Subcutaneous abdominal adipose tissue (tissue), 5 donors: Measurements from ENCODE around the gene DEPDC5.
"Not testable (repeated sequence)": the region's sequence is repeated elsewhere in the genome, so short reads cannot be mapped to it uniquely, and the experiment has no call there.

ENCODE experiments used
- H3K27ac ChIP-seq: one replicate; pipeline ENCODE4 v1.7.0; 2013; ENCODE audit warnings: low read depth, mild to moderate bottlenecking, inconsistent platforms, low read length, moderate library complexity
- H3K27me3 ChIP-seq, 5 donors: one replicate each; pipeline ENCODE4 v1.7.0; 2013; ENCODE audit warnings: low read length in 5 of 5, inconsistent platforms in 1 of 5; ENCODE audit not compliant: control insufficient read depth in 5 of 5, insufficient read depth in 4 of 5
- H3K36me3 ChIP-seq, 5 donors: one replicate each; pipeline ENCODE4 v1.7.0; 2013; ENCODE audit warnings: low read length in 5 of 5; ENCODE audit not compliant: control insufficient read depth in 5 of 5, insufficient read depth in 5 of 5
- H3K4me1 ChIP-seq, 5 donors: one replicate each; pipeline ENCODE4 v1.7.0; 2013; ENCODE audit warnings: low read length in 5 of 5, mild to moderate bottlenecking in 3 of 5, moderate library complexity in 1 of 5; ENCODE audit not compliant: control insufficient read depth in 5 of 5, insufficient read depth in 5 of 5
- H3K4me3 ChIP-seq, 5 donors: one replicate each; pipeline ENCODE4 v1.7.0; 2013; ENCODE audit warnings: low read length in 5 of 5, low read depth in 1 of 5
- H3K9ac ChIP-seq, 5 donors: one replicate each; pipeline ENCODE4 v1.7.0; 2013; ENCODE audit warnings: low read length in 5 of 5, mild to moderate bottlenecking in 4 of 5, moderate library complexity in 3 of 5
- H3K9me3 ChIP-seq, 5 donors: one replicate each; pipeline ENCODE4 v1.7.0; 2013; ENCODE audit warnings: low read length in 5 of 5; ENCODE audit not compliant: control insufficient read depth in 5 of 5
- donor health status: healthy.
- donor health status: healthy.
- donor health status: healthy.
- donor health status: healthy.
- donor health status: healthy.

Gene DEPDC5

DNA sequence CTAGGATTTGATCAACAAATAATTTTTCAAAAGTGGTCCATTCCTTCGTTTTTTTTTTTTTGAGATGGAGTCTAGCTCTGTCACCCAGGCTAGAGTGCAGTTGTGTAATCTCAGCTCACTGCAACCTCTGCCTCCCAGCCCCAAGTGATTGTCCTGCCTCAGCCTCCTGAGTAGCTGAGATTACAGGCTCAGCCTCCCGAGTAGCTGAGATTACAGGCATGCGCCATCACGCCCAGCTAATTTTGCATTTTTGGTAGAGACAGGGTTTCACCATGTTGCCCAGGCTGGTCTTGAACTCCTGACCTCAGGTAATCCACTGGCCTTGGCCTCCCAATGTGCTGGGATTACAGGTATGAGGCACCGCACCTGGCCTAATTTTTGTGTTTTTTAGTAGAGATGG lies 5.0 kb downstream of the DEPDC5 start:
- not testable (repeated sequence) for H3K4me3 ChIP-seq, H3K9ac ChIP-seq, H3K9me3 ChIP-seq, H3K27ac ChIP-seq, H3K27me3 ChIP-seq
- Histone ChIP-seq H3K4me1 (peaks cover 4 to 14% (median 12%) of the 10 kb centered on the region in 5 donors), H3K36me3 (peaks cover 3 to 37% (median 18%) of the 10 kb centered on the region in 5 donors)

DNA sequence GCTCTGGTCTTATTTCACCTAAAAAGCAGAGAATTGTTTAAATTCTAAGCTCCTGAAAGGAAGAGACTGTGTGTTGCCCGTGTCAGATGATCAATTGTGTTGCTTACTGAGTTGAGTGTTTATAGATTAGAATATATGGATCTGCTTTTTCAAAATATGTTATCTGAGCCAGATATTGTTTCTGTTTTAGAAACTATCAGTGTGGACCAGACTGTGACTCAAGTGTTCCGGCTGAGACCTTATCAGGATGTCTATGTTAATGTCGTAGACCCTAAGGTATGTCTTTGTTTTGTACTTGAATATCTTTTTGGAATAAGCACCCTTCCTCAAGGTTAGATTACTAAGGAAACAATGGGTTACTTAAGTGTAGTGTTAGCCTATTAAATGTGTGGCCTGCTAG lies 11.0 kb downstream of the DEPDC5 start:
- Histone ChIP-seq H3K9me3 (no peaks in the 10 kb centered on the region), H3K36me3 (peaks cover 23 to 62% (median 46%) of the 10 kb centered on the region in 5 donors), H3K4me3 (no peak overlapping the region), H3K27ac (no peak overlapping the region), H3K4me1 (no peaks in the 10 kb centered on the region), H3K27me3 (no peaks in the 10 kb centered on the region), H3K9ac (no peak overlapping the region)

DNA sequence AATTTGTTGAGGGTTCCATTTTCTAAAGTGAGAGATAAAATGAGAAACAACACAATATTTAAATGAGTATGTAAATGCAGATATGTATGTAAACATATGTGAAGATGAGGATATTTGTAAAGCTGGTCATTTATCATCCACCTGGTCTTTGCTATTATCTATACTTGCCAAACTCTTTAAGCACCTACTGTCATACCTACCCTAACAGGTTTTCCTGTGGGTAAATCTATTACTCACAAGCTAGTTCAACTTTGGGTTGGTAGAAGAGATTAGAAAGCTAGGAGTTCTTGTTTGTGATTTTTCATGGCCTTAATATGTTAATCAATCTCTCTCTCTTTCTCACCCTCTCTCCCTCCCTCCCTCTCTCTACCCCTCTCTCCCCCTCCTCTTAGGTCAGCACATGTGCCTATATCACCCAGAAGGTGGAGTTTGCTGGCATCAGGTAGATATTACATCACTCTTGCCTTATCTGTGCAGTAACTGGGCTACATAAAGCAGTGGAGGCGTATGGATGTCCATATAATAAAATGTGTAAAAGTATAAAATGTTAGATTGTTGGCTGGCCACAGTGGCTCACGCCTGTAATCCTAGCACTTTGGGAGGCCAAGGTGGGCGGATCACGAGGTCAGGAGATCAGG lies 14.7 kb downstream of the DEPDC5 start:
- Histone ChIP-seq H3K9ac (no peak overlapping the region), H3K27ac (no peak overlapping the region), H3K27me3 (no peaks in the 10 kb centered on the region), H3K9me3 (no peaks in the 10 kb centered on the region), H3K4me3 (no peak overlapping the region), H3K36me3 (peaks cover 20 to 65% (median 51%) of the 10 kb centered on the region in 5 donors), H3K4me1 (no peaks in the 10 kb centered on the region)

DNA sequence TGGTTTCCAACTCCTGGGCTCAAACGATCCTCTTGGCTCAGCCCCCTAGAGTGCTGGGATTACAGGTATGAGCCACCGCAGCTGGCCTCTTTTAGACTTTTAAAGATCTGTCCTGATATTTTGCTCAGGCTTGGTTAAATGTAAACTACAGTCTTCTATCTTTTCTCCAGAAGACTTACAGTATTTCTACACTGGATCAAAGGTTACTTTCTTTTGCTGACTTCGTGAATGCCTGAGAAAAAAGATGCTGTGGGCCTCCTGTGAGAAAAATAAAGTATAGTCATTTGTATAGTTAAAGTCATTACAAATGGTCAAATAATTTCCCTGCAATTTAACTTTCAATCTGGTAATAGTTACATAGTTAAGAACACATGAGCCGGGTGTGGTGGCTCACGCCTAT lies 19.6 kb downstream of the DEPDC5 start:
- H3K9me3 ChIP-seq = no peaks in the 10 kb centered on the region
- no peak overlapping the region for H3K27ac ChIP-seq
- peaks cover 4 to 60% (median 34%) of the 10 kb centered on the region in 5 donors for H3K36me3 ChIP-seq
- H3K9ac ChIP-seq = no peak overlapping the region
- H3K27me3 ChIP-seq = no peaks in the 10 kb centered on the region
- no peaks in the 10 kb centered on the region for H3K4me1 ChIP-seq
- H3K4me3 ChIP-seq = no peak overlapping the region

DNA sequence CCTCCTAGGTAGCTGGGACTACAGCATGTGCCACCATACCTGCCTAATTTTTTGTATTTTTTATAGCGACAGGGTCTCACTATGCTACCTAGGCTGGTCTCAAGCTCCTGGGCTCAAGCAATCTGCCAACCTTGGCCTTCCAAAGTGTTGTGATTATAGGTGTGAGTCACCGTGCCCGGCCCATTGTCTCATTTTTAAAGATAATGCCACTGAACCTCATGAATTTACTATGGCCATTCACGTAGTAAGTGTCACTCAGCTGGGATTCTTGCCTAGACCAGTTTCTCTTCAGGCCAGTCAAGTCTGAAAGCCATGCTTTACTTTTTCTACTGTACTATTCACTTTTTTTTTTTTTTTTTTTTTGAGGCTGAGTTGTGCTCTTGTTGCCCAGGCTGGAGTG lies 22.4 kb downstream of the DEPDC5 start:
- Histone ChIP-seq H3K27me3 (no peaks in the 10 kb centered on the region), H3K27ac (no peak overlapping the region), H3K9ac (no peak overlapping the region), H3K9me3 (no peaks in the 10 kb centered on the region), H3K4me3 (no peak overlapping the region), H3K36me3 (peaks cover 16 to 65% (median 41%) of the 10 kb centered on the region in 5 donors), H3K4me1 (no peaks in the 10 kb centered on the region)

DNA sequence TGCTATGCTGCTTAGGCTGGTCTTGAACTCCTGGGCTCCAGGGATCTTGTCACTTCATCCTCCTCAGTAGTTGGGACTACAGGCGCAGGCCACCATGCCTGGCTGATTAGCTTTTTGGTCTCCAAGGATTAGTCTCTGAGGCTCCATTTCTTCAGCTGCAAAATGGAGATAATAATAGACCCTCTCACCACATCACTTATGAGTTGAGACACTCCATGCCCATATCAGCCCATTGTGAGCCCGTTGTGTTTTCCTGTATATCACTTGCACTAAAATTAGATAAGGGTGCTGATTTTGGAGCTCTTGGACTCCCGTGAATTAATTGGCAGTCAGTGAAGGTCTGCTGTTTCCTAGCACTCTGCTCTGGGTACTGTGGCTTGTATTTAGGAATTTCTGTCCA lies 36.0 kb downstream of the DEPDC5 start:
- no peaks in the 10 kb centered on the region for H3K9me3 ChIP-seq
- H3K36me3 ChIP-seq = peaks cover 10 to 32% (median 14%) of the 10 kb centered on the region in 5 donors
- H3K27ac ChIP-seq = no peak overlapping the region
- H3K9ac ChIP-seq = no peak overlapping the region
- H3K27me3 ChIP-seq = no peaks in the 10 kb centered on the region
- H3K4me3 ChIP-seq = no peak overlapping the region
- peaks cover 0 to 4% (median 3%) of the 10 kb centered on the region in 5 donors for H3K4me1 ChIP-seq

DNA sequence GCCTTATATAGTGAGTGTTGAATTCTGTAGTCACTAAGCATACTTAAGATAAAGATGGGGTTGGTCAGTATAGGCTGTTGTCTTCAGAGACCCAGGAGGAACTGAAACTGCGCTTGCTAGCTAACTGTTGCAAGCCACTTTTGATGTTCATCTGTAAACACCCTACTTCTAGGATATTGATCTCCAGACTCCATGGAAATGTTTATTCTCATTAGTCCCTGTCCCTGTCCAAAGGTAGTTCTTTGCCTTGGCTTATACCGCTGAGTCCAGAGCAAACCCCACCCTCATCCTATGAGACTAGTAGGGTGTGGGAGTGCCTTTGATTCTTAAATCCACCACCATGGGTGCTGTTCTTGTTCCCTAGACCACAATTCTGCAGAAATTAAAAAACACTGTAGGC lies 36.4 kb downstream of the DEPDC5 start:
- peaks cover 8 to 27% (median 10%) of the 10 kb centered on the region in 5 donors for H3K36me3 ChIP-seq
- H3K27ac ChIP-seq = no peak overlapping the region
- H3K9ac ChIP-seq = no peak overlapping the region
- H3K9me3 ChIP-seq = no peaks in the 10 kb centered on the region
- H3K4me1 ChIP-seq = peaks cover 0 to 4% (median 3%) of the 10 kb centered on the region in 5 donors
- no peak overlapping the region for H3K4me3 ChIP-seq
- H3K27me3 ChIP-seq = no peaks in the 10 kb centered on the region

DNA sequence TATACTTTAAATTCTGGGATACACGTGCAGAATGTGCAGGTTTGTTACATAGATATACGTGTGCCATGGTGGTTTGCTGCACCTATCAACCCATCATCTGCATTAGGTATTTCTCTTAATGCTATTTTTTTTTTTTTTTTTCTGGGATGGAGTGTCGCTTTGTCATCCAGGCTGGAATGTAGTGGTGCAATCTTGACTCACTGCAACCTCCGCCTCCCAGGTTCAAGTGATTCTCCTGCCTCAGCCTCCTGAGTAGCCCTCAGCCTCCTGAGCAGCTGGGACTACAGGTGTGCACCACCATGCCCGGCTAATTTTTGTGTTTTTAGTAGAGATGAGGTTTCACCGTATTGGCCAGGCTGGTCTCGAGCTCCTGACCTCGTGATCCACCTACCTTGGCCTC lies 45.5 kb downstream of the DEPDC5 start:
- not testable (repeated sequence) for H3K9me3 ChIP-seq, H3K27ac ChIP-seq, H3K4me3 ChIP-seq, H3K9ac ChIP-seq, H3K4me1 ChIP-seq, H3K27me3 ChIP-seq
- H3K36me3 ChIP-seq = peaks cover 17 to 72% (median 55%) of the 10 kb centered on the region in 5 donors

DNA sequence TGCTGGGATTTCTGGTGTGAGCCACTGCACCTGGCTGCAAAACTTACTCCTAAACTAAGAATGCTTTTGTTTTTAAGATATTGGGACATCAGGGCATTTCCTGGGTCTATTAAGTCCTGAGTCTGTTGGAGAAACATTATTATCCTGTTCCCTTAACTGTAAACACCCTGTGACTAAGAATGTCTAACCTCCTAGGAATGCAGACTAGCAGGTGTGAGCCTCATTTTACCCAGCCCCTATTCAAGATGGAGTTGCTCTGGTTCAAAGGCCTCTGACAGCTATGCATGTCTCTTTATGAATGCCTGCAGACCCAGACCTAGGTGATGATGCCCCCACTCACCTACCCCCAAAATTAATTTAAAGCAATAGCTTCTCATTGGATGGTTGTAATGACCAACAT lies 46.2 kb downstream of the DEPDC5 start:
- Histone ChIP-seq H3K9ac (no peak overlapping the region), H3K27me3 (no peaks in the 10 kb centered on the region), H3K9me3 (no peaks in the 10 kb centered on the region), H3K36me3 (peaks cover 21 to 77% (median 60%) of the 10 kb centered on the region in 5 donors), H3K4me3 (no peak overlapping the region), H3K27ac (no peak overlapping the region), H3K4me1 (no peaks in the 10 kb centered on the region)

DNA sequence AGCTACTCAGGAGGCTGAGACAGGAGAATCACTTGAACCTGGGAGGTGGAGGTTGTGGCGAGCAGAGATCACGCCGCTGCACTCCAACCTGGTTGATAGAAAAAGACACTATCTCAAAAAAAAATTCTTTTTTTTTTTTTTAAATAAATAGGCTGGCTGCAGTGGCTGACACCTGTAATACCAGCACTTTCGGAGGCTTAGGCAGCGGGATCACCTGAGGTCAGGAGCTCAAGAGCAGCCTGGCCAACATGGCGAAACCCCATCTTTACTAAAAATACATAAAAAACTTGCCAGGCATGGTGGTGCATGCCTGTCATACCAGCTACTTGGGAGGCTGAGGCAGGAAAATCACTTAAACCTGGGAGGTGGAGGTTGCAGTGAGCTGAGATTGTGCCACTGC lies 47.0 kb downstream of the DEPDC5 start:
- not testable (repeated sequence) for H3K4me1 ChIP-seq, H3K27ac ChIP-seq, H3K9me3 ChIP-seq, H3K27me3 ChIP-seq, H3K9ac ChIP-seq, H3K4me3 ChIP-seq
- H3K36me3 ChIP-seq = peaks cover 23 to 82% (median 66%) of the 10 kb centered on the region in 5 donors
